ENCODE results near the gene ANKZF1. TPM values are rescaled to one million over a fixed set of nuclear protein-coding genes. Genes with fewer than 3 reads are reported as not detected.
A peak's percentile ranks its signal among the peaks of the same experiment; 100 is the strongest.

ANKZF1 gene
- total and polyA plus RNA-seq, 3 experiments from 2014 or later, result 32.5 to 76.0 (median 72.4) TPM

- Histone ChIP-seq H3K36me3 (ENCODE audit: insufficient read depth, low read length) (peaks cover 20% of the 10 kb centered on the region), H3K27me3 (ENCODE audit: insufficient read depth, low read length, poor library complexity, severe bottlenecking) (no peaks in the 10 kb centered on the region), H3K4me3 (ENCODE audit: low read length) (no peak overlapping the region), H3K9me3 (ENCODE audit: low read length) (no peaks in the 10 kb centered on the region), H3K4me1 (ENCODE audit: insufficient read depth, low read length) (peaks cover 29% of the 10 kb centered on the region), H3K27ac (ENCODE audit: low read depth, low read length) (no peak overlapping the region)
- Mint-ChIP-seq H3K4me1 (peaks cover 32 to 53% (median 49%) of the 10 kb centered on the region in 3 donors), H3K27ac (peak overlapping the region; percentile 66 to 96 (median 86)), H3K36me3 (peaks cover 0 to 31% (median 1%) of the 10 kb centered on the region in 3 donors), H3K4me3 (peak overlapping the region in 5 of 7 donors; percentile 28 to 94 (median 44)), H3K9me3 (no peaks in the 10 kb centered on the region), H3K27me3 (no peaks in the 10 kb centered on the region)
- POLR2A ChIA-PET, result interaction anchor here (1.2 kb wide), 1 partner anchor 33 kb away, joined by 9 read pairs; the partner anchor contains the start of gene CNPPD1
- DNase-seq, result no peak
- CTCF ChIA-PET, result interaction anchor here (1.4 to 7.1 kb wide), 7 partner anchors 9 to 151 kb away, joined by 4 to 110 read pairs (median 8); partner anchors contain the start of genes CNPPD1, NHEJ1 and SLC23A3
Observed at GRCh38 chr2:219209236-219210195, 20.1 kb upstream of the ANKZF1 start.

DNA sequence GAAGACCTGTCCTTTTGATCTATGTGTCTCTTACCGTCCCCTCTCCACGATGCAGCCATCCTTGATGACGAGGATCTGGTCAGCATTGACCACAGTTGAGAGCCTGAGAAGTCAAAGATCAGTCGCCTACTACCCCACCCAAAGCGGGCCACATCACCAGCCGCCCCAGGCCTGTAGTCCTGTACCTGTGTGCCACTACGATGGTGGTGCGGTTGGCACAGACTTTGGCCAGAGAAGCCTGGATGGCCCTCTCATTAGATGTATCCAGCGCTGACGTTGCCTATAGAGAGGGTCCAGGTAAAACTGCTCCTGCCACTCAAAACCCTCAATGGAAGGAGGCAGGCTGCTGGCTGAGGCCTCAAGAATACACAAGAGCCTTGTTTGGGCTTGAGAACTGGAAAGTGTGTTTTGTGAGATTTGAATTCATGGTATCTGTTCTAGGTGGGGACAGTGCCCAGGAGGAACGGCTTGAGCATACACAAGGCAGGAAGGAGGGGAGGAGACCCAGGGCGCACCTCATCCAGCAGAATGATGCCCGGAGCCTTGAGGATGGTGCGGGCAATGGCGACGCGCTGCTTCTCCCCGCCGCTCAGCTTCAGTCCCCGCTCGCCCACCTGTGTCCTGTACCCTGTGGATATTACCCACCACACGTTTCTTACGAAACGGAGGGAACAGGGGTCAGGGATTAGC lies 19.3 kb upstream of the ANKZF1 start:
- ChIA-PET POLR2A (no interaction called here), CTCF (interaction anchor here (1.4 to 9.0 kb wide), 10 partner anchors 10 to 152 kb away, joined by 4 to 110 read pairs (median 8); partner anchors contain the start of genes ANKZF1, ATG9A, CNPPD1 and DNAJB2)
- Histone ChIP-seq H3K27ac (ENCODE audit: low read depth, low read length) (no peak overlapping the region), H3K36me3 (ENCODE audit: insufficient read depth, low read length) (peaks cover 20% of the 10 kb centered on the region), H3K4me3 (ENCODE audit: low read length) (no peak overlapping the region), H3K27me3 (ENCODE audit: insufficient read depth, low read length, poor library complexity, severe bottlenecking) (no peaks in the 10 kb centered on the region), H3K4me1 (ENCODE audit: insufficient read depth, low read length) (peaks cover 29% of the 10 kb centered on the region), H3K9me3 (ENCODE audit: low read length) (no peaks in the 10 kb centered on the region)
- peak overlapping the region in 4 of 7 donors; percentile 12 to 85 (median 38) for H3K4me3 Mint-ChIP-seq
- no peak for DNase-seq
- peaks cover 0 to 31% (median 5%) of the 10 kb centered on the region in 3 donors for H3K36me3 Mint-ChIP-seq
- H3K27ac Mint-ChIP-seq, result peak overlapping the region; percentile 74 to 96 (median 92)
- no peaks in the 10 kb centered on the region for H3K9me3 Mint-ChIP-seq
- H3K27me3 Mint-ChIP-seq, result no peaks in the 10 kb centered on the region
- H3K4me1 Mint-ChIP-seq, result peaks cover 31 to 53% (median 49%) of the 10 kb centered on the region in 3 donors

GRCh38 chr2:219210886-219211362 lies 18.7 kb upstream of the ANKZF1 start:
- peak overlapping the region; percentile 34 for H3K4me3 ChIP-seq (ENCODE audit: low read length)
- Mint-ChIP-seq H3K4me1 (peaks cover 30 to 52% (median 48%) of the 10 kb centered on the region in 3 donors), H3K36me3 (peaks cover 0 to 31% (median 5%) of the 10 kb centered on the region in 3 donors), H3K4me3 (peak overlapping the region in 6 of 7 donors; percentile 11 to 88 (median 80)), H3K9me3 (no peaks in the 10 kb centered on the region), H3K27me3 (no peaks in the 10 kb centered on the region), H3K27ac (peak overlapping the region; percentile 84 to 100 (median 95))
- DNase-seq, result no peak
- H3K27ac ChIP-seq (ENCODE audit: low read depth, low read length), result peak overlapping the region; percentile 67
- no peaks in the 10 kb centered on the region for H3K27me3 ChIP-seq (ENCODE audit: insufficient read depth, low read length, poor library complexity, severe bottlenecking)
- POLR2A ChIA-PET, result interaction anchor here (0.7 to 1.3 kb wide), 11 partner anchors 18 to 131 kb away, joined by 3 to 23 read pairs (median 5); partner anchors contain the start of genes CNPPD1, DNAJB2 and TUBA4A
- no peaks in the 10 kb centered on the region for H3K9me3 ChIP-seq (ENCODE audit: low read length)
- H3K36me3 ChIP-seq (ENCODE audit: insufficient read depth, low read length), result peaks cover 20% of the 10 kb centered on the region
- peaks cover 26% of the 10 kb centered on the region for H3K4me1 ChIP-seq (ENCODE audit: insufficient read depth, low read length)
- CTCF ChIA-PET, result interaction anchor here (0.6 to 9.0 kb wide), 34 partner anchors 9 to 181 kb away, joined by 3 to 110 read pairs (median 6); partner anchors contain the start of genes ANKZF1, ATG9A, CNPPD1 and DNAJB2

GRCh38 chr2:219213026-219213415 lies 16.6 kb upstream of the ANKZF1 start:
- Mint-ChIP-seq H3K36me3 (peaks cover 0 to 21% (median 5%) of the 10 kb centered on the region in 3 donors), H3K4me3 (peak overlapping the region in 1 of 7 donors; percentile 65), H3K4me1 (peaks cover 27 to 47% (median 40%) of the 10 kb centered on the region in 3 donors), H3K27me3 (peaks cover 0 to 2% of the 10 kb centered on the region in 2 donors), H3K9me3 (no peaks in the 10 kb centered on the region), H3K27ac (peak overlapping the region in 2 of 8 donors; percentile 55 to 74)
- no peak for DNase-seq
- Histone ChIP-seq H3K4me3 (ENCODE audit: low read length) (no peak overlapping the region), H3K4me1 (ENCODE audit: insufficient read depth, low read length) (peaks cover 18% of the 10 kb centered on the region), H3K27me3 (ENCODE audit: insufficient read depth, low read length, poor library complexity, severe bottlenecking) (no peaks in the 10 kb centered on the region), H3K9me3 (ENCODE audit: low read length) (no peaks in the 10 kb centered on the region), H3K27ac (ENCODE audit: low read depth, low read length) (no peak overlapping the region), H3K36me3 (ENCODE audit: insufficient read depth, low read length) (peaks cover 13% of the 10 kb centered on the region)
- ChIA-PET CTCF (interaction anchor here (0.9 to 9.0 kb wide), 8 partner anchors 12 to 89 kb away, joined by 3 to 110 read pairs (median 8); partner anchors contain the start of genes CNPPD1, NHEJ1 and SLC23A3), POLR2A (no interaction called here)

DNA sequence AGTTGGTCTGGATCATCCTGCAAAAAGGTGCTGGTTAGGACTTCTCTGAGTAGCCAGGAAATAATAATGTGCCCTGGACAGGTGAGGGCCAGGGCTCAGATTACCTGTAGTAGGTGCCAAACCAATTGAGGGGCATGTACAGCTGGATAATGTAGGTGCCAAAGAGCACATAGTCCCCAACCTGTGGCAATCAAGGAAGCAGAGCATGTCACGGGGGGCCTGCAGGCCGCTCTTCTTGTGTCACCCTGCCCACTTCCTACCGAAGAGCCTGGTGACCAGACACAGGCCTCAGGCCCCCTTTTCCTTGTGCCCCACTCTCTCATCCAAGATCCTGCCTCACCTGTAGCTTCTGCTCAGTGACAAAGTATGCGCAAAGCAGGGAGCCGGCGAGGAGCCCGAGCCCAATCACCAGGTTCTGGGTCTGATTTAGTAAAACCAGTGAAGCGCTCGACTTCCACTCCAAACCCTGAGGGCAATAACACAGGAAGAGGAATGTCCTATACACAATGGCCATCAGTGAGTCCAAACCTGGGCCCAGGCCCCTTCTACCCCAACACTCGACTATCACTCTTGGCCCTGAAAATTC lies 16.0 kb upstream of the ANKZF1 start:
- H3K4me1 ChIP-seq (ENCODE audit: insufficient read depth, low read length), result peaks cover 18% of the 10 kb centered on the region
- peak overlapping the region in 1 of 7 donors; percentile 65 for H3K4me3 Mint-ChIP-seq
- ChIA-PET POLR2A (no interaction called here), CTCF (interaction anchor here (0.9 to 9.0 kb wide), 8 partner anchors 13 to 89 kb away, joined by 3 to 110 read pairs (median 8); partner anchors contain the start of genes CNPPD1, NHEJ1 and SLC23A3)
- H3K9me3 ChIP-seq (ENCODE audit: low read length), result no peaks in the 10 kb centered on the region
- peaks cover 25 to 45% (median 36%) of the 10 kb centered on the region in 3 donors for H3K4me1 Mint-ChIP-seq
- DNase-seq, result no peak
- H3K36me3 ChIP-seq (ENCODE audit: insufficient read depth, low read length), result peaks cover 8% of the 10 kb centered on the region
- H3K27me3 ChIP-seq (ENCODE audit: insufficient read depth, low read length, poor library complexity, severe bottlenecking), result no peaks in the 10 kb centered on the region
- no peaks in the 10 kb centered on the region for H3K9me3 Mint-ChIP-seq
- peak overlapping the region in 1 of 8 donors; percentile 55 for H3K27ac Mint-ChIP-seq
- H3K27ac ChIP-seq (ENCODE audit: low read depth, low read length), result no peak overlapping the region
- H3K4me3 ChIP-seq (ENCODE audit: low read length), result no peak overlapping the region
- peaks cover 0 to 16% (median 5%) of the 10 kb centered on the region in 3 donors for H3K36me3 Mint-ChIP-seq
- H3K27me3 Mint-ChIP-seq, result peaks cover 0 to 2% of the 10 kb centered on the region in 2 donors

- Histone ChIP-seq H3K9me3 (ENCODE audit: low read length) (no peaks in the 10 kb centered on the region), H3K27ac (ENCODE audit: low read depth, low read length) (no peak overlapping the region), H3K4me1 (ENCODE audit: insufficient read depth, low read length) (peaks cover 21% of the 10 kb centered on the region), H3K36me3 (ENCODE audit: insufficient read depth, low read length) (peaks cover 3% of the 10 kb centered on the region), H3K4me3 (ENCODE audit: low read length) (no peak overlapping the region), H3K27me3 (ENCODE audit: insufficient read depth, low read length, poor library complexity, severe bottlenecking) (no peaks in the 10 kb centered on the region)
- Mint-ChIP-seq H3K27me3 (peaks cover 0 to 2% of the 10 kb centered on the region in 2 donors), H3K4me1 (peaks cover 25 to 43% (median 33%) of the 10 kb centered on the region in 3 donors), H3K4me3 (no peak overlapping the region), H3K36me3 (peaks cover 0 to 10% (median 5%) of the 10 kb centered on the region in 3 donors), H3K9me3 (no peaks in the 10 kb centered on the region), H3K27ac (peak overlapping the region in 1 of 8 donors; percentile 80)
- POLR2A ChIA-PET, result no interaction called here
- DNase-seq, result no peak
- CTCF ChIA-PET, result interaction anchor here (1.0 to 9.0 kb wide), 5 partner anchors 9 to 81 kb away, joined by 3 to 68 read pairs (median 22); partner anchors contain the start of genes NHEJ1 and SLC23A3
Observed at GRCh38 chr2:219214141-219214540, 15.5 kb upstream of the ANKZF1 start.

GRCh38 chr2:219214786-219215185 lies 14.8 kb upstream of the ANKZF1 start:
- POLR2A ChIA-PET, result interaction anchor here (0.5 to 0.6 kb wide), 2 partner anchors 44 to 77 kb away, joined by 3 to 5 read pairs; no protein-coding TSS in a partner anchor
- Mint-ChIP-seq H3K4me1 (peaks cover 26 to 43% (median 33%) of the 10 kb centered on the region in 3 donors), H3K36me3 (peaks cover 0 to 9% (median 5%) of the 10 kb centered on the region in 3 donors), H3K4me3 (peak overlapping the region in 1 of 7 donors; percentile 56), H3K27me3 (peaks cover 0 to 2% of the 10 kb centered on the region in 2 donors), H3K27ac (peak overlapping the region in 1 of 8 donors; percentile 80), H3K9me3 (no peaks in the 10 kb centered on the region)
- DNase-seq, result no peak
- Histone ChIP-seq H3K4me3 (ENCODE audit: low read length) (no peak overlapping the region), H3K4me1 (ENCODE audit: insufficient read depth, low read length) (peaks cover 26% of the 10 kb centered on the region), H3K27me3 (ENCODE audit: insufficient read depth, low read length, poor library complexity, severe bottlenecking) (no peaks in the 10 kb centered on the region), H3K36me3 (ENCODE audit: insufficient read depth, low read length) (no peaks in the 10 kb centered on the region), H3K27ac (ENCODE audit: low read depth, low read length) (no peak overlapping the region), H3K9me3 (ENCODE audit: low read length) (no peaks in the 10 kb centered on the region)
- CTCF ChIA-PET, result interaction anchor here (1.0 to 9.0 kb wide), 6 partner anchors 10 to 80 kb away, joined by 3 to 68 read pairs (median 14); partner anchors contain the start of genes NHEJ1 and SLC23A3
